Measurements from ENCODE around the gene GTSE1.

The GTSE1 gene

GRCh38 chr22:46281866-46282678 is 14.6 kb upstream of the GTSE1 start:
- TF ChIP-seq CTCF (IDR thresholded peaks at IDR 0.05; ENCODE audit: low read depth, low read length, missing control alignments), result no peak
- H3K4me3 ChIP-seq (ENCODE audit: low read depth, low read length), result no peak overlapping the region
- DNase-seq (ENCODE audit: low read depth), result no peak
- in situ Hi-C loops (cut with HindIII; ENCODE audit: low sequenced_read_pairs), result no loop called here

GRCh38 chr22:46286006-46286405 is 10.7 kb upstream of the GTSE1 start:
- no peak for TF ChIP-seq CTCF (IDR thresholded peaks at IDR 0.05; ENCODE audit: low read depth, low read length, missing control alignments)
- no peak overlapping the region for H3K4me3 ChIP-seq (ENCODE audit: low read depth, low read length)
- no peak for DNase-seq (ENCODE audit: low read depth)
- in situ Hi-C loops (cut with HindIII; ENCODE audit: low sequenced_read_pairs), result no loop called here

- TF ChIP-seq CTCF (IDR thresholded peaks at IDR 0.05; ENCODE audit: low read depth, low read length, missing control alignments), result no peak
- DNase-seq (ENCODE audit: low read depth), result no peak
- in situ Hi-C loops (cut with HindIII; ENCODE audit: low sequenced_read_pairs), result no loop called here
- H3K4me3 ChIP-seq (ENCODE audit: low read depth, low read length), result no peak overlapping the region
Observed at GRCh38 chr22:46286941-46287872, 9.5 kb upstream of the GTSE1 start.

- DNase-seq (ENCODE audit: low read depth), result no peak
- H3K4me3 ChIP-seq (ENCODE audit: low read depth, low read length), result no peak overlapping the region
- TF ChIP-seq CTCF (IDR thresholded peaks at IDR 0.05; ENCODE audit: low read depth, low read length, missing control alignments), result no peak
- in situ Hi-C loops (cut with HindIII; ENCODE audit: low sequenced_read_pairs), result no loop called here
Observed at GRCh38 chr22:46287873-46288751, 8.6 kb upstream of the GTSE1 start.

- in situ Hi-C loops (cut with HindIII; ENCODE audit: low sequenced_read_pairs), result no loop called here
- DNase-seq (ENCODE audit: low read depth), result no peak
- TF ChIP-seq CTCF (IDR thresholded peaks at IDR 0.05; ENCODE audit: low read depth, low read length, missing control alignments), result no peak
- no peak overlapping the region for H3K4me3 ChIP-seq (ENCODE audit: low read depth, low read length)
Observed at GRCh38 chr22:46288846-46289243, 7.8 kb upstream of the GTSE1 start.
